Measurements from ENCODE around the gene COL19A1. TPM values are rescaled to one million over a fixed set of nuclear protein-coding genes. Genes with fewer than 3 reads are reported as not detected.

The COL19A1 gene
- polyA plus RNA-seq, 3 donors from 2014 or later: not detected

GRCh38 chr6:70221025-70221714 lies 354.8 kb downstream of the COL19A1 start:
- Mint-ChIP-seq H3K27ac (no peak overlapping the region), H3K36me3 (no peaks in the 10 kb centered on the region)
- peak in 1 of 3 donors; percentile 0 for DNase-seq

DNA sequence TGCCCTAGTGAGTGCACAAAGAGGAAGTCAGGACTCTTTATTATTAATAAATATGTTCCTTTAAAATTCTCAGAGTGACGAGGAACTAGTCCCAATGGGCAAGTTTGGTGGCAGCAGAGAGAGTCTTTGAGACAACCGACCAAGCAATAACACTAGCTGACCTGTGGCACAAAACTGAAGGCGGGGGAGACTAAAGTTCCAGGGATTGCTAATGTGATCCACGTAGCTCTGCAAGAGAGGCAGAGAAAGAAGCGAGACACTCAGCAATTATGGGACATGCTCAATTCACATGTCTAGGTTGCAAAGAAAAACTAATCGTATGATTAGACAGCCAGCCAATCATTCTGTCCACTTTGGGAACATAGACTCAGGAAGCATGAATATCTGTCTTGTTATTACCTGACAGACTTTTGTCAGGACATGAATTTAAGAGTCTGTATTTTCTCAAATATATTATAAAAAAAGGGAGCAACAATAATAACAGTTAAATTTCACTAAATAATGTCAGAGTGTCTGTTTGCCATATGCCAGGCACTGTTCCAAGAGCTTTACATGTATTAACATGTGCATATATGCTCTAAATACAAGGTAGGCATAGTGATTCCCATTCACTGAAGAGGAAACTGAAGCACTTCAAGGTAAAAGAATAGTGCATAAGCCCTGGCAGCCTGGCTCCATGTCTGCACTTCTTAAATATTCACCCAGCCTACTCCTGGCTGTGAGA lies 355.5 kb downstream of the COL19A1 start:
- no peak overlapping the region for H3K4me3 Mint-ChIP-seq
- no peaks in the 10 kb centered on the region for H3K4me1 Mint-ChIP-seq
- peaks cover 0 to 9% (median 1%) of the 10 kb centered on the region in 3 donors for H3K27me3 Mint-ChIP-seq (ENCODE audit: low read depth in 3 of 3)
- H3K27ac Mint-ChIP-seq: no peak overlapping the region
- no peak for DNase-seq
- H3K36me3 Mint-ChIP-seq: no peaks in the 10 kb centered on the region
- no peaks in the 10 kb centered on the region for H3K9me3 Mint-ChIP-seq

More at GRCh38 chr6:70221025-70221714, 354.8 kb downstream of the COL19A1 start:
- no peak overlapping the region for H3K4me3 Mint-ChIP-seq
- no peaks in the 10 kb centered on the region for H3K9me3 Mint-ChIP-seq
- no peaks in the 10 kb centered on the region for H3K4me1 Mint-ChIP-seq
- peaks cover 0 to 9% (median 1%) of the 10 kb centered on the region in 3 donors for H3K27me3 Mint-ChIP-seq (ENCODE audit: low read depth in 3 of 3)

GRCh38 chr6:70222439-70222749 lies 356.0 kb downstream of the COL19A1 start:
- Mint-ChIP-seq H3K36me3 (no peaks in the 10 kb centered on the region), H3K4me1 (no peaks in the 10 kb centered on the region), H3K27ac (no peak overlapping the region), H3K27me3 (ENCODE audit: low read depth in 3 of 3) (peaks cover 0 to 9% (median 1%) of the 10 kb centered on the region in 3 donors), H3K4me3 (no peak overlapping the region), H3K9me3 (no peaks in the 10 kb centered on the region)
- no peak for DNase-seq

- no peak overlapping the region for H3K4me3 Mint-ChIP-seq
- H3K27ac Mint-ChIP-seq: no peak overlapping the region
- no peak for DNase-seq
- H3K27me3 Mint-ChIP-seq (ENCODE audit: low read depth in 3 of 3): peaks cover 0 to 9% (median 1%) of the 10 kb centered on the region in 3 donors
- no peaks in the 10 kb centered on the region for H3K36me3 Mint-ChIP-seq
- no peaks in the 10 kb centered on the region for H3K4me1 Mint-ChIP-seq
- H3K9me3 Mint-ChIP-seq: no peaks in the 10 kb centered on the region
Measured at GRCh38 chr6:70225055-70225454, 358.7 kb downstream of the COL19A1 start.

GRCh38 chr6:70231311-70231710 lies 365.0 kb downstream of the COL19A1 start:
- Mint-ChIP-seq H3K9me3 (peaks cover 0 to 2% (median 0%) of the 10 kb centered on the region in 6 donors), H3K36me3 (no peaks in the 10 kb centered on the region), H3K27ac (no peak overlapping the region), H3K27me3 (ENCODE audit: low read depth in 3 of 3) (no peaks in the 10 kb centered on the region), H3K4me1 (no peaks in the 10 kb centered on the region), H3K4me3 (no peak overlapping the region)
- no peak for DNase-seq

- Mint-ChIP-seq H3K36me3 (no peaks in the 10 kb centered on the region), H3K27me3 (ENCODE audit: low read depth in 3 of 3) (peaks cover 0 to 5% (median 2%) of the 10 kb centered on the region in 3 donors), H3K27ac (no peak overlapping the region), H3K4me3 (no peak overlapping the region), H3K4me1 (no peaks in the 10 kb centered on the region), H3K9me3 (peaks cover 0 to 3% (median 0%) of the 10 kb centered on the region in 6 donors)
- no peak for DNase-seq
Measured at GRCh38 chr6:70234561-70235236, 368.3 kb downstream of the COL19A1 start.

DNA sequence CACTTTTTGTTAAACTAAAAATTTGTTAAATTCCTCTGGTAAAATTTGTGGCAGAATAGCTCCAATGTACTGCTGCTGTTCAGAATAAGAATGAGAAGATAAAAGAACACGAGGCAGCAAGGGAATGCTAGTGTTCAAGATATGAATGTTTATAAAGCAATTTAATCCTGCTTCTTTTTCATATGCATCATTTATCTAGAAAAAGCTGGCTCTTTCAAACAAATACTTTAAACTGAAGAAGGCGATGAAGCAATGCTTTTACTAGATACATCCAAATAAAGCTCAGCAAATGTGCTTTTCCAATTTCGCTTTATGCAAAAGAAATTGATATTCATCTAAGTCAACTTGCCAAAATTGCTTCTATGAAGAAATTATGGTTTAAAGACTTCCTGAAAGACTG lies 370.0 kb downstream of the COL19A1 start:
- H3K27me3 Mint-ChIP-seq (ENCODE audit: low read depth in 3 of 3): peaks cover 0 to 5% (median 2%) of the 10 kb centered on the region in 3 donors
- no peaks in the 10 kb centered on the region for H3K36me3 Mint-ChIP-seq
- no peak overlapping the region for H3K4me3 Mint-ChIP-seq
- peaks cover 0 to 3% (median 0%) of the 10 kb centered on the region in 6 donors for H3K9me3 Mint-ChIP-seq
- no peak overlapping the region for H3K27ac Mint-ChIP-seq
- no peak for DNase-seq
- H3K4me1 Mint-ChIP-seq: no peaks in the 10 kb centered on the region

GRCh38 chr6:70241031-70241430 lies 374.7 kb downstream of the COL19A1 start:
- H3K27me3 Mint-ChIP-seq (ENCODE audit: low read depth in 3 of 3): peaks cover 0 to 8% (median 2%) of the 10 kb centered on the region in 3 donors
- no peak overlapping the region for H3K27ac Mint-ChIP-seq
- H3K9me3 Mint-ChIP-seq: peaks cover 0 to 3% (median 0%) of the 10 kb centered on the region in 6 donors
- H3K36me3 Mint-ChIP-seq: no peaks in the 10 kb centered on the region
- no peak for DNase-seq
- no peak overlapping the region for H3K4me3 Mint-ChIP-seq
- H3K4me1 Mint-ChIP-seq: no peaks in the 10 kb centered on the region

DNA sequence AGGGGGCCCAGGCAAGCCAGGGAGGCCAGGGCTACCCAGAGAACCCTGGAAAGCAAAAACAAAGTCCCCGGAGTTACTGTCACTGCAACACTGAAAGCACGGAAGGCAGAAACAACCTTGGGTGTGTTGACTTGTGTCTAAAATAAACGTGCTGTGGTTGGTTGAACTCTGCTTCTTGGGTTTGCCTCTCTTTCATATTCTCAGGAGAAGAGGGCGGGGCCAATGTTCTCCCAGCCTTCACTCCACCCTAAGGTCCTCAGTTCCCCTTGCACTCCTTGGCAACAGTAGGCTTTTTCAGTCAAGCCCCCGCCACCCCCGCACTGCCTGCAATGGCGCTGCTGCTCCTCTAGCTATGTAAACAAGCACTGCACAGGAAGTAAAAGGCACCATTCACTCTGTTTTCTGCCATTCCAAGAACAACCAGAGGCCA lies 375.6 kb downstream of the COL19A1 start:
- no peak for DNase-seq
- Mint-ChIP-seq H3K36me3 (no peaks in the 10 kb centered on the region), H3K9me3 (peaks cover 0 to under 1% (median 0%) of the 10 kb centered on the region in 6 donors), H3K4me3 (no peak overlapping the region), H3K27me3 (ENCODE audit: low read depth in 3 of 3) (peaks cover 0 to 5% (median 2%) of the 10 kb centered on the region in 3 donors), H3K4me1 (no peaks in the 10 kb centered on the region), H3K27ac (no peak overlapping the region)

DNA sequence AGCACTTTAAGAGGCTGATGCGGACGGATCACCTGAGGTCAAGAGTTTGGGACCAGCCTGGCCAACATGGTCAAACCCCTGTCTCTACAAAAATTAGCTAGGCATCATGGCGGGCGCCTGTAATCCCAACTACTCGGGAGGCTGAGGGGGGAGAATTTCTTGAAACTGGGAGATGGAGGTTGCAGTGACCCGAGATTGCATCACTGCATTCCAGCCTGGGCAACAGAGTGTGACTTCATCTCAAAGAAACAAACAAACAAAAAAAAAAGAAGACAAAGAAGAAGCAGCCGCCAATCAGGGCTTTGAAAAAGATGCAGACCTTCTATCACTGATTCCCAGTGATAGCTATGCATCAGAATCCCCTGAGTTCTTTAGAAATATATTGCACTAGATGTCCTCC lies 379.8 kb downstream of the COL19A1 start:
- Mint-ChIP-seq H3K27me3 (ENCODE audit: low read depth in 3 of 3) (peaks cover 0 to 4% (median 3%) of the 10 kb centered on the region in 3 donors), H3K9me3 (peaks cover 0 to 5% (median 0%) of the 10 kb centered on the region in 6 donors), H3K36me3 (no peaks in the 10 kb centered on the region), H3K27ac (no peak overlapping the region), H3K4me1 (no peaks in the 10 kb centered on the region), H3K4me3 (no peak overlapping the region)
- DNase-seq: no peak

DNA sequence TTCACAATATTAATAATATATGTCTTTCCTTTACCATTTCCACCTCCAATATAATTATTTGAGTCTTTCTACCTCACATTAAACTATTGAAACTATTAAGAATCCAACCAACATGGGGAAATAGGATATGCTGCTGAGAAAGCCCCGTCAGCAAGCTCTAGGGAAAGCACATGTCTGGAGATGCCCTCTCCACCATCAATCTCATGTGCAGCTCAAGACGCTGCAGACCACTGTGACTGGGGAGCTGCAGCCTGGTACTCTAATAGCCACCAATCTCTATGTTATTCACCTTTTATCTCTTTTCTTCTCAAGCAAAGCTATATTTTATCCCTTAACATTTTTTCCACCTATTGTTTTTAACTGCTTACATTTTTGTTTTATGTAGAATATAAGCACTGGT lies 386.2 kb downstream of the COL19A1 start:
- Mint-ChIP-seq H3K27me3 (ENCODE audit: low read depth in 3 of 3) (peaks cover 0 to 4% (median 0%) of the 10 kb centered on the region in 3 donors), H3K27ac (no peak overlapping the region), H3K9me3 (peaks cover 0 to 8% (median 0%) of the 10 kb centered on the region in 6 donors)

DNA sequence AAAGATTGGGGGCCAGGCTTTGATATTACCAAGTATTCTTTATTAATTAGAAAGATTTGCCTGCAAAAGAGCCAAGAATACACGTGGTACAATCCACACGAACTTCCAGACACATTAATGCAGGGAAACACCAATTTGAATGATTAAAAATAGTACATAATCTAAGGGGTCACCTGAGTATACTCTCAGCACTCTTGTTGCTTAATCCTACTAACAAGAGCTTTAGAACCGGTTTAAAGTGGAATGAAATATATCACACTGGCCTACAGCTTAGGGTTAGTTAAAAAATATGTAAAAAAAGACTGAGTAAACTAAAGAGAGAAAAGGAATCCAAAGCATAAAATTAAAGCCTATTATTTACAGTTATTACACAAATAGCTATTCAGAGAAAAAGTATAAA lies 387.6 kb downstream of the COL19A1 start:
- H3K36me3 Mint-ChIP-seq: no peaks in the 10 kb centered on the region
- peaks cover 0 to 6% (median 0%) of the 10 kb centered on the region in 6 donors for H3K9me3 Mint-ChIP-seq
- no peak overlapping the region for H3K4me3 Mint-ChIP-seq
- DNase-seq: no peak
- H3K27me3 Mint-ChIP-seq (ENCODE audit: low read depth in 3 of 3): peaks cover 0 to 4% (median 0%) of the 10 kb centered on the region in 3 donors
- H3K27ac Mint-ChIP-seq: no peak overlapping the region
- no peaks in the 10 kb centered on the region for H3K4me1 Mint-ChIP-seq

More for the DNA sequence above, 386.2 kb downstream of the COL19A1 start:
- Mint-ChIP-seq H3K4me1 (no peaks in the 10 kb centered on the region), H3K36me3 (no peaks in the 10 kb centered on the region), H3K4me3 (no peak overlapping the region)
- no peak for DNase-seq

DNA sequence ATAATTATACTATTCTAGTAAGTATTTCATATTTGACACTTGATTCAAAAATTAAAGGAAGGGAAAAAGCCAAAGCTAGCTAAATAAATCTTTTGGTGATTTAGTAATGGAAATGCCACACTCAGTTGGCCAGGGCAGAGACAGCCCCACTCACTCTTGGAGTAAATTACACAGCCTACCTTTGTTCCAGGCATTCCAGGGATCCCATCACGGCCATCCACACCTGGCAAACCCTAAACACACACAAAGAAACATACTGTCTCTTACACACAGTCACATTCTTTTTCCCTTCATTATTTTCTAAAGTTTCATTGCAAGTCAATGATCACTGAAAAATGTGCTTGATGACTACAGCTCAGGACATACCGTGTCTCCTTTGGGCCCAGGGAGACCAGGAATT lies 388.4 kb downstream of the COL19A1 start:
- Mint-ChIP-seq H3K36me3 (peaks cover 0 to 3% (median 0%) of the 10 kb centered on the region in 3 donors), H3K27me3 (ENCODE audit: low read depth in 3 of 3) (no peaks in the 10 kb centered on the region), H3K4me3 (no peak overlapping the region), H3K4me1 (no peaks in the 10 kb centered on the region), H3K27ac (no peak overlapping the region), H3K9me3 (peaks cover 0 to 3% (median 0%) of the 10 kb centered on the region in 6 donors)
- no peak for DNase-seq

GRCh38 chr6:70257768-70258273 lies 391.5 kb downstream of the COL19A1 start:
- Mint-ChIP-seq H3K4me3 (no peak overlapping the region), H3K4me1 (no peaks in the 10 kb centered on the region), H3K27ac (no peak overlapping the region), H3K36me3 (peaks cover 0 to 3% (median 0%) of the 10 kb centered on the region in 3 donors), H3K27me3 (ENCODE audit: low read depth in 3 of 3) (no peaks in the 10 kb centered on the region), H3K9me3 (peaks cover 0 to 3% (median 0%) of the 10 kb centered on the region in 6 donors)
- DNase-seq: no peak
